Activated CD4-positive, alpha-beta T cell treated with anti-CD3 and anti-CD28 coated beads for 36 hours (primary cell): ENCODE measurements around the gene SLTM. TPM values are rescaled to one million over a fixed set of nuclear protein-coding genes. Genes with fewer than 3 reads are reported as not detected.
"Not testable (repeated sequence)": the region's sequence is repeated elsewhere in the genome, so short reads cannot be mapped to it uniquely, and the experiment has no call there.

Experiments
- ATAC-seq: fragments of 200-7000 bp; cut with Tn5 transposase; one replicate; pipeline ENCODE4 v1.10.0; 2021; ENCODE audit warnings: mild to moderate bottlenecking, moderate library complexity
- CTCF ChIA-PET: fragments of 350-600 bp; sonication (Branson Sonifier 250); formaldehyde crosslinking; loops from one replicate; lab custom pipeline; 2021; ENCODE audit warnings: antibody characterized with exemption; lab: Charles Lee
- POLR2A ChIA-PET: fragments of 350-600 bp; sonication (Branson Sonifier 250); formaldehyde crosslinking; loops from one replicate; lab custom pipeline; 2021; ENCODE audit warnings: antibody characterized with exemption, inconsistent platforms; lab: Charles Lee
- DNase-seq: peaks from one replicate; pipeline ENCODE4 v3.0.0-alpha.2; 2020
- H3K27ac Mint-ChIP-seq: one replicate; pipeline ENCODE4 v1.8.0; 2021; ENCODE audit warnings: mixed read lengths
- H3K27me3 Mint-ChIP-seq: one replicate; pipeline ENCODE4 v1.8.0; 2021; ENCODE audit warnings: mixed read lengths
- H3K36me3 Mint-ChIP-seq: one replicate; pipeline ENCODE4 v1.8.0; 2021; ENCODE audit warnings: low read depth, mixed read lengths
- H3K4me1 Mint-ChIP-seq: one replicate; pipeline ENCODE4 v1.8.0; 2021; ENCODE audit warnings: mixed read lengths
- H3K4me3 Mint-ChIP-seq: one replicate; pipeline ENCODE4 v1.8.0; 2021; ENCODE audit warnings: mild to moderate bottlenecking, moderate library complexity, mixed read lengths
- H3K9me3 Mint-ChIP-seq: one replicate; pipeline ENCODE4 v1.8.0; 2021; ENCODE audit warnings: low read depth, mixed read lengths
- intact Hi-C, 2 experiments: fragments of 100-400 bp; cut with DNase I in 1 of 2; cut with micrococcal nuclease in 1 of 2; formaldehyde crosslinking; loops; one replicate each; pipeline versions ENCODE4 v1.14.2 to v1.15.1; 2022 to 2024; cut with DNase I, micrococcal nuclease
- total RNA-seq, 2 experiments: library from RNA; stranded (reverse); gene quantifications; one replicate each; pipeline ENCODE4 v1.2.3, GENCODE V29; 2021

The SLTM gene
- total RNA-seq, 2 experiments from 2014 or later = 85.6 to 85.9 TPM

DNA sequence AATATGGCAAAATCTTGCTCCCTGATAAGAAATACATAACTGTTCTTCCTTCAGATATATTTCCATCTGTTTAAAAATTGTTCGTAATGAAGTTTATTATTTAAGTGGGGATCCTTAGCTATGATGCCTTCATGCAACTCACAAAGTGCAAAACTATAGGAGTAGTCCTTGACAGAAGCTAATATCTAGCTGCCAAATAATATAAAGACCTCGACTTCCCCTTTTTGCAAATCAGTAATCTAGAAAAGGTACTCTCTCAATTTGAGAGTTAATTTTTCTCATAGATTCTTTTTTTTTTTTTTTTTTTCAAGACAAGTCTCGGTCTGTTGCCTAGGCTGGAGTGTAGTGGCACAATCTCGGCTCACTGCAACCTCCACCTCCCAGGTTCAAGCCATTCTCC is 23.0 kb downstream of the SLTM start:
- intact Hi-C loops = no loop called here
- Mint-ChIP-seq H3K27me3 (no peaks in the 10 kb centered on the region), H3K4me3 (no peak overlapping the region), H3K9me3 (no peaks in the 10 kb centered on the region), H3K36me3 (peaks cover 62% of the 10 kb centered on the region), H3K4me1 (peaks cover 40% of the 10 kb centered on the region), H3K27ac (no peak overlapping the region)
- POLR2A ChIA-PET = interaction anchor here (0.7 kb wide), 1 partner anchor 17 kb away, joined by 3 read pairs; no protein-coding TSS in a partner anchor
- CTCF ChIA-PET = interaction anchor here (0.7 kb wide), 1 partner anchor 45 kb away, joined by 3 read pairs; no protein-coding TSS in a partner anchor
- ATAC-seq (no peak), DNase-seq (no peak)

DNA sequence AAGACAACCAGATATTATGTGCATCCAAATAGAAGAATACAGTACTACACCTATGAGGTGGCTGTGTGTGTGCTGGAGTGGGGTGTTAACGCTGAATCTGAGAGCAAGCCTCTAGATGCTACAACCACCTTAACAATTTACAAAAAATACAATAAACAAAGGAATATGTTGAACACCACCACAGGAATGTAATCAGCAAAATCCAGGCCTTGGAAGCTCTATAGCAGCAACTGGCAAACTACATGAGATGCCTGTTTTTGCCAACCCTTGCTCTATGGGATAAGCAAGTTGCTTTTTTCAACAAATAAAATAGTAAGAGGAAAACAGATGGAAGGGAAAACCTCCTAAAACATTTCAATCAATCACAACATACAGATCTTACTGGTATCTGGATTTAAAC is 23.9 kb downstream of the SLTM start:
- peaks cover 57% of the 10 kb centered on the region for H3K36me3 Mint-ChIP-seq
- intact Hi-C loops = no loop called here
- H3K27me3 Mint-ChIP-seq = no peaks in the 10 kb centered on the region
- CTCF ChIA-PET = no interaction called here
- no peaks in the 10 kb centered on the region for H3K9me3 Mint-ChIP-seq
- no peak overlapping the region for H3K4me3 Mint-ChIP-seq
- POLR2A ChIA-PET = no interaction called here
- H3K27ac Mint-ChIP-seq = no peak overlapping the region
- DNase-seq (no peak), ATAC-seq (no peak)
- H3K4me1 Mint-ChIP-seq = peaks cover 39% of the 10 kb centered on the region

DNA sequence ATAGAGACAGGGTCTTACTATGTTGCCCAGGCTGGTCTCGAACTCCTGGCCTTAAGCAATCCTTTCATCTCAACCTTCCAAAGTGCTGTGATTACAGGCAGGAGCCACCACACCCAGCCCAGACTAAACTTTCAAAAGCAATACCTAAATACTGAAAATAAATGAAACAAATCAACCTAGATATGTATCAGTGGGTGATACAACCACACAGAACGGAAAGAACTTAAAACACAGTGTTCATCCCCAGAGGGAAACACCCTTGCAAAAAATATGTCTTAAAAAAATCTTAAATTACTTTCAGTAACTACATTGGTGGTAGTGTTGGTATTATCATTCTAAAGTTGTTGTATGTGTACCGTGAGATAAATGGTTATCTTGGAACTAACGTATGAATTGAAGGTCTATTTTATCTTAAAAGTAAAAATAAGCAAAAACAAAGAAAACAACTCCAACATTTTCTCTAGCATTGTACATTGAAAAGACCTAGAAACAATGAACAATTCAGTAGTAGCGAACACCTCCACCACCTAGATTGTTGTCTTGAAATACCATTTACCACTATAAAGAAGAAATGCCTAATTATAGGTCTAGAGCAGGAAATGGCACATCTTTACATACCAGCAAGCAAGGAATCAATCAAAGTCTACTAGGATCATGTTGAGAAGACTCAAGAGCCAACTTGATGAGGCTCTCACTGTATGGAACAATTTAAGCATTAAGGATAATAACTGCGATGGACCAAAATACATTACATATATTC is 24.7 kb downstream of the SLTM start:
- H3K4me1 Mint-ChIP-seq = peaks cover 34% of the 10 kb centered on the region
- ChIA-PET POLR2A (interaction anchor here (0.6 kb wide), 1 partner anchor 21 kb away, joined by 9 read pairs; no protein-coding TSS in a partner anchor), CTCF (interaction anchor here (0.6 kb wide), 1 partner anchor 1719 kb away, joined by 4 read pairs; no protein-coding TSS in a partner anchor)
- DNase-seq (no peak), ATAC-seq (peak; percentile 42)
- no peaks in the 10 kb centered on the region for H3K27me3 Mint-ChIP-seq
- peaks cover 50% of the 10 kb centered on the region for H3K36me3 Mint-ChIP-seq
- H3K27ac Mint-ChIP-seq = peak overlapping the region; percentile 47
- H3K9me3 Mint-ChIP-seq = no peaks in the 10 kb centered on the region
- intact Hi-C loops = no loop called here
- H3K4me3 Mint-ChIP-seq = no peak overlapping the region

DNA sequence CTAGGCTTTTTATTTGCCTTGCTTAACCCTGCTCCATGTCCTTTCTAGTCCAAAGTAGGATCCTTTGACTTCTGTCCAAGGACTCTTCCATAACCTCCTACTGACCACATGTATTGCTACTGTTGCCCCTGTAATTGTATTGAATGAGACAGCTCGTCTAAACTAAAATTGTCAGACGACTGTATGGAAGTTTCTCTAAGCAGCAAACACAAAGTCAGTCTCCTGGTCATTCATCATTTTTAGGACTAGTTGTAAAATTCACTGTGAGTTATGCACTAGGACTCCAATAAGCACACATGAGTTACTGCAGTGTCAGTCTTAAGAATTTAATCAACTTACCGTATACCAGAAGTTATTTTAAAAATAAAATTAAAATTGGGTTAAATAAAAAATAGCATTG is 32.8 kb downstream of the SLTM start:
- POLR2A ChIA-PET = no interaction called here
- CTCF ChIA-PET = interaction anchor here (0.7 kb wide), 1 partner anchor 22 kb away, joined by 3 read pairs; no protein-coding TSS in a partner anchor
- H3K36me3 Mint-ChIP-seq = peaks cover 34% of the 10 kb centered on the region

DNA sequence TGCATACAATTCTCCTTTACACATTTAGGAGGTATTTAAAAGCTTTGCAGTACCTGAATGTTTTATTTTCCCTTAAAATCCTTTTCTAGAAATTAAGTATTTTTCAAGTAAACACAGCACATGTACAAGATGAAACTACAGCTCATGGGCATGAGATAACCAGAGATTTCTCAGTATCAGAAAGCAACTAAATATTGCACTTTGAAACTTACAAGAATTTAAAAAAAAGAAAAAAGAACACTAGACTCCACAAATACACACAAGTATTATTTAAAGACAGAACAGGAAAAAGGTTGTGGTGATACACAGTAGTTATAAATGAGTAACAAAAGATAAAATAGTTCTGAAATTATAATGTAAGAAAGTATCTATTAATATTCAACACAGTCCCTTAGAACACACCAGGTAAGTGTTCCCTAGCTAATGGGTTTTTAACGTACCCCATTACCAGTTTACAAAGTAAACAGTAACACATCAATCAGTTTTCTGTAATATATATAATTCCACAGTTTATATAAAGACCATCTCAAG is 35.3 kb downstream of the SLTM start:
- H3K27me3 Mint-ChIP-seq = no peaks in the 10 kb centered on the region
- no peak for DNase-seq
- peak; percentile 19 for ATAC-seq
- H3K27ac Mint-ChIP-seq = no peak overlapping the region
- H3K9me3 Mint-ChIP-seq = no peaks in the 10 kb centered on the region
- intact Hi-C loops = no loop called here
- ChIA-PET CTCF (interaction anchor here (1.8 kb wide), 1 partner anchor 24 kb away, joined by 6 read pairs; no protein-coding TSS in a partner anchor), POLR2A (no interaction called here)
- no peak overlapping the region for H3K4me3 Mint-ChIP-seq
- peaks cover 13% of the 10 kb centered on the region for H3K4me1 Mint-ChIP-seq
- H3K36me3 Mint-ChIP-seq = peaks cover 44% of the 10 kb centered on the region

More for the DNA sequence above, 32.8 kb downstream of the SLTM start:
- Mint-ChIP-seq H3K4me3 (no peak overlapping the region), H3K27me3 (no peaks in the 10 kb centered on the region), H3K27ac (no peak overlapping the region), H3K4me1 (peaks cover 13% of the 10 kb centered on the region), H3K9me3 (no peaks in the 10 kb centered on the region)
- intact Hi-C loops = no loop called here
- DNase-seq (no peak), ATAC-seq (no peak)

DNA sequence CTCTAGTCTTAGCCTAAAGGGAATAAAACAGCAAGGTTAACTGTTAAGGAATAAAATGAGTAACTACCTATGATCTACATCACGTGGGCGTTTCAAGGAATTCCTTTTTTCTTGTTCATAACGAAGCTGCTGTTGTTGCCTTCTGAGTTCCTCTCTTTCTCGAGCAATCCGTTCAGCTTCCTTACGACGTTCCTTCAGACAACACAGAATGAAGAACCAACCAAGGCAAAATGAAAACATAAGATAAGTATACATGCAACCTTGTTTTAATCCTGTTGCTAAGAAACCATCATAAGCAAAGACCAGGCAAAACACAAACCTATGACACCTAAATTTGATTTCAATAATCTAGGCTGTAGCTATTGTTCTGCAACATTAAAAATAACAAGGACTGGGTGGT is 44.1 kb downstream of the SLTM start:
- no peaks in the 10 kb centered on the region for H3K9me3 Mint-ChIP-seq
- DNase-seq (no peak), ATAC-seq (no peak)
- no peaks in the 10 kb centered on the region for H3K27me3 Mint-ChIP-seq
- ChIA-PET CTCF (interaction anchor here (1.4 kb wide), 1 partner anchor 13 kb away, joined by 3 read pairs; no protein-coding TSS in a partner anchor), POLR2A (interaction anchor here (0.6 kb wide), 1 partner anchor 14 kb away, joined by 6 read pairs; no protein-coding TSS in a partner anchor)
- peaks cover 69% of the 10 kb centered on the region for H3K36me3 Mint-ChIP-seq
- H3K4me3 Mint-ChIP-seq = no peak overlapping the region
- H3K27ac Mint-ChIP-seq = peak overlapping the region; percentile 62
- intact Hi-C loops = no loop called here
- peaks cover 5% of the 10 kb centered on the region for H3K4me1 Mint-ChIP-seq

DNA sequence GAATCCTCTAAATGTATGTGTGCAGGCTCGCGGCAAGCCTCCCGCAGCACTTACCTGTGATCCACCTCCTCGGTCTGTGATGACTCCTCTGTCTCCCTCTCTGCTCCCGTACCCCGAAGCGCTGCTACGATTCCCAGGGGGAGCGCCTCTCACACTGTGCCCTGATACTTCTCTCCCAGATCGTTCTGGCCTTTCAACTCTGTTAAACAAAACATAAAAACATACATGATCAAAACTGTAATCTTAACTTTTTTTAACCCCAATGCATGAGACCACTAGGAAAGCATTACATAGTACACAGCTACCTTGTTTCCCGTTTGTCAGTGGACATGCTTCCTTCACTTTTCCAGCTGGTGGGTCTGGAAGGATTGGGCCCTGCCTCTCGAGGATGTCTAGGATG is 46.6 kb downstream of the SLTM start:
- no peaks in the 10 kb centered on the region for H3K27me3 Mint-ChIP-seq
- H3K27ac Mint-ChIP-seq = peak overlapping the region; percentile 16
- ATAC-seq = no peak
- intact Hi-C loops = no loop called here
- H3K4me1 Mint-ChIP-seq = peaks cover 5% of the 10 kb centered on the region
- ChIA-PET POLR2A (interaction anchor here (0.6 kb wide), 2 partner anchors 16 to 1791 kb away, joined by 3 to 4 read pairs; no protein-coding TSS in a partner anchor), CTCF (interaction anchor here (0.9 kb wide), 1 partner anchor 10 kb away, joined by 3 read pairs; no protein-coding TSS in a partner anchor)
- H3K9me3 Mint-ChIP-seq = no peaks in the 10 kb centered on the region
- no peak for DNase-seq
- H3K4me3 Mint-ChIP-seq = no peak overlapping the region
- peaks cover 65% of the 10 kb centered on the region for H3K36me3 Mint-ChIP-seq

DNA sequence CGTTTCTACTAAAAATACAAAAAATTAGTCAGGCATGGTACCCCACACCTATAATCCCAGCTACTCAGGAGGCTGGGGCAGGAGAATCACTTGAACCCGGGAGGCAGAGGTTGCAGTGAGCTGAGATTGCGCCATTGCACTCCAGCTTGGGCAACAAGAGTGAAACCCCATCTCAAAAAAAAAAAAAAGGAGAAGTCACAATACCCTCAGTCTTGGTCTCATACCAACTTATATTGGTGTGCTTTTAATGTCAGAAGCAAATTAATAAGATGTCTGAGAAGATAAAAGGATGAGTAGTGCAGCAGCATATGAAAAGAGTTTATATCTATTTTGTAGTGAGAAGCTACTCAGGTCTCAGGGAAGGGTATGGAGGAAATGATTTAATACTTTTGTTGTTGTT is 49.6 kb downstream of the SLTM start:
- intact Hi-C loops, DNase-seq, H3K9me3 Mint-ChIP-seq, H3K4me3 Mint-ChIP-seq, H3K27ac Mint-ChIP-seq, ATAC-seq, H3K4me1 Mint-ChIP-seq, CTCF ChIA-PET, H3K27me3 Mint-ChIP-seq: not testable (repeated sequence)
- POLR2A ChIA-PET = interaction anchor here (0.6 kb wide), 1 partner anchor 139 kb away, joined by 6 read pairs; no protein-coding TSS in a partner anchor
- H3K36me3 Mint-ChIP-seq = peaks cover 71% of the 10 kb centered on the region

DNA sequence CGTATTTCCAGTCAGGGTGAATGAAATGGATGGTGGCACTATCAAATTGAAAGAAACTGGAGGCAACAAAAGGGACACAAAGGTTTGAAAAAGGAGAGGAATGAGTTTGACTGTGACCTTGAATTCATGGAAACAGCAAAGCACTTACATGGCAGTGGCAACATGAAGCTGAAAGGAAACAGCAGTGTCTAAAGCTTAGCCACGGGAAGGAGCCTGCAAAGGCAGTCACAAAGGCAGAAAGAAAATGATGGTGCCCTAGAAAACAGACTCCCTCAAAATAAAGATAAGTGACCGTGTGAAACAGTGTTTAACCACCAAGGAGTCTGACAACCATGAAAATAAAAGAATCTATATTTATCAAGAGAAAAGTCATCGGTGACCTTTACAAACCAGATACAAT is 51.2 kb downstream of the SLTM start:
- CTCF ChIA-PET = no interaction called here
- DNase-seq = no peak
- peaks cover 70% of the 10 kb centered on the region for H3K36me3 Mint-ChIP-seq

DNA sequence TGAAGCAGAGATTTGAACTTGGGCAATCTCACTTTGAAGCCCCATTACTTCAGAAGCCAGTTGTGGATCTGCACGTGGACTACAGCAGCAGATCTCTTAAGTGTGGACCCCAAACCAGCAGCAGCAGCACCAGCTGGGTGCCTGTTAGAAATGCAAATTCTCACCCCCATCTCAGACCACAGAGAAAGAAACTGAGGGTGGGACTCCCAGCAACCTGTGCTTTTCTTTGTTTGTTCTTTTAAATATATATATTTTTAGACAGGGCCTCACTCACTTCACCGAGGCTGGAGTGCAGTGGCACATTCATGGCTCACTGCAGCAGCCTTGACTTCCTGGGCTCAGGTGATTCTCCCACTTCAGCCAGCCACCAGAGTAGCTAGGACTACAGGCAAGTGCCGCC is 53.2 kb downstream of the SLTM start:
- no peak overlapping the region for H3K27ac Mint-ChIP-seq
- intact Hi-C loops = no loop called here
- H3K4me3 Mint-ChIP-seq = no peak overlapping the region
- ATAC-seq (no peak), DNase-seq (no peak)
- peaks cover 69% of the 10 kb centered on the region for H3K36me3 Mint-ChIP-seq
- no peaks in the 10 kb centered on the region for H3K9me3 Mint-ChIP-seq
- CTCF ChIA-PET = interaction anchor here (0.6 kb wide), 1 partner anchor 343 kb away, joined by 3 read pairs; no protein-coding TSS in a partner anchor
- no peaks in the 10 kb centered on the region for H3K4me1 Mint-ChIP-seq
- H3K27me3 Mint-ChIP-seq = no peaks in the 10 kb centered on the region
- POLR2A ChIA-PET = no interaction called here

More for the DNA sequence above, 51.2 kb downstream of the SLTM start:
- Mint-ChIP-seq H3K4me1 (no peaks in the 10 kb centered on the region), H3K27ac (peak overlapping the region; percentile 70), H3K27me3 (no peaks in the 10 kb centered on the region), H3K4me3 (no peak overlapping the region), H3K9me3 (no peaks in the 10 kb centered on the region)
- ATAC-seq = no peak
- intact Hi-C loops = no loop called here
- POLR2A ChIA-PET = no interaction called here

DNA sequence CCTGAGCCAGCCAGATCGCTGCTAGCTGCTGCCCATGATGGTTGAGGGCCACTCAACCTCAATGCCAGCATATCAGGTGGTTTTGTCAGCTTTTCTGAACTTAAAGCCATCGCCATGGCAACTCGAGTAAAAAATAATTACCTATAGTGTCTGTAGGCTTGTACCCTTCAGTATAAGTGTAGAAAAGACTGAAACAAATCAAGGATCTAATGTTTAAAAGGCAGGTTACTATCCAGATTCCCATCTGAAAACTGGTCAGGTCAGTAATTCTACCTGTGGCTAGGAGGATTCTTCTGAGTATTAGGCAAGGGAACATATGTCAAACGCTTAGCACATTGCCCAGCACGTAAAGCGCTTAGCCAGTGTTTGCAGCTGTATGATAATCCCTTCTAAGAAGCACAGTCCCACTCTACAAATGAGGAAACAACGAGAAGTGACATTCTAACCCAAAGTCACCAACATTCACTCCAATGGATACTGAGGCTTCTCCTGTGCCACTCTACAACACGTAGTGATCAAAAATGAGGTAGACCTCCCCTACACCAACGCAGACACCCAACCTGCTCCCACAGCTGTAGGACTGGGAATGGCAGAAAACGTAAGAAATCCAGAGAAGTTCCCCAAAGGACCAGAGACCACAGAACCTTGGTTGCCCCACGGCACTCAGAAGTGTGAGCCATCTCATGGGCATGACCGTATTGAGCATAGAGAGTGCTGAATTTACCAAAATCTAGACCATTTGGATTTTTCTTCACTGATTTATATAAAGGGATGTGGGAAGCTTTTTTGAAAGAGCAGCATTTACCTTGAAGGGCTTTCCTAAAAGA is 55.3 kb downstream of the SLTM start:
- POLR2A ChIA-PET = no interaction called here

More for the DNA sequence above, 55.3 kb downstream of the SLTM start:
- peaks cover 55% of the 10 kb centered on the region for H3K36me3 Mint-ChIP-seq
- DNase-seq (no peak), ATAC-seq (no peak)
- H3K27ac Mint-ChIP-seq = no peak overlapping the region
- CTCF ChIA-PET = interaction anchor here (0.9 kb wide), 1 partner anchor 655 kb away, joined by 3 read pairs; no protein-coding TSS in a partner anchor
- no peak overlapping the region for H3K4me3 Mint-ChIP-seq
- intact Hi-C loops = no loop called here
- H3K27me3 Mint-ChIP-seq = no peaks in the 10 kb centered on the region
- no peaks in the 10 kb centered on the region for H3K9me3 Mint-ChIP-seq
- H3K4me1 Mint-ChIP-seq = no peaks in the 10 kb centered on the region
